Measurements from ENCODE around the gene ACBD6.

DNA sequence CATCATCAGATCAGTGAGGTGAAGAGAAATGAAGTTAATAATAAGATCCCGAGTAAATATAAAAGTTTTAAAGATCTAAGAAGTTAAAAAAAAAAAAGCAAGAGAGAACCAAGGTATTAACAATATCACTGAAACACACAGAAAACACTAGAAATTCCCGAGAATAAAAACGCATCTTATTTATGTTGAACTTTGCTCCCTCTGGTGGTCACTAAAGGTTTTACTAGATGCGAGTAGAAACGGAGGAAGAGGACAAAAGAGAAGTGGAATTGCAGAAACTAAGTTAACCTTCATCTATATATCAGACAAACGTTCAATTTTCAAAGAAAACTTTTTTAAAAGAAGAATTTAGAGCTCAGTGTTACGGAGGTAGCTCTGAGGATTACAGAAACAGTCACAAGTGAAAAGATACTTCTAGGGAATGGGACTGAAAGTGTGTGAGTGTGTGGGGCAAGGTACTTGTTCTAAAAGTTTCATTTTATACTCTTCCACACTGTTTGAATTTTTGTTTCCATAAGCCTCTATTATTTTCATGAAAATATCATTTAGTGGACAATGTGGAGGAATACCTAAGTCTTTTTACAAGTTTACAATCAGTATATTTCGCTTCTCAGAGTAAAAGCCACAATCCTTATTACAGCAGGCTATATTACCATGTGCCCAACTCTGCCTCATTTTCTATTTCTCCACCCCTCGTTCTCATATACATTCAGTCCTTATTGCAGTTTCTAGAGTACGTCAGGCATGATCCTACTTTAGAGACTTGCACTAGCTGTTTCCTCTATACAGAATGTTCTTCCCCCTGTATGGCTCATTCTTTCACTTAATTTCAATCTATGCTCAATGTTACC, 19.7 kb downstream of the ACBD6 start:
- TF ChIP-seq, protein P1, sequence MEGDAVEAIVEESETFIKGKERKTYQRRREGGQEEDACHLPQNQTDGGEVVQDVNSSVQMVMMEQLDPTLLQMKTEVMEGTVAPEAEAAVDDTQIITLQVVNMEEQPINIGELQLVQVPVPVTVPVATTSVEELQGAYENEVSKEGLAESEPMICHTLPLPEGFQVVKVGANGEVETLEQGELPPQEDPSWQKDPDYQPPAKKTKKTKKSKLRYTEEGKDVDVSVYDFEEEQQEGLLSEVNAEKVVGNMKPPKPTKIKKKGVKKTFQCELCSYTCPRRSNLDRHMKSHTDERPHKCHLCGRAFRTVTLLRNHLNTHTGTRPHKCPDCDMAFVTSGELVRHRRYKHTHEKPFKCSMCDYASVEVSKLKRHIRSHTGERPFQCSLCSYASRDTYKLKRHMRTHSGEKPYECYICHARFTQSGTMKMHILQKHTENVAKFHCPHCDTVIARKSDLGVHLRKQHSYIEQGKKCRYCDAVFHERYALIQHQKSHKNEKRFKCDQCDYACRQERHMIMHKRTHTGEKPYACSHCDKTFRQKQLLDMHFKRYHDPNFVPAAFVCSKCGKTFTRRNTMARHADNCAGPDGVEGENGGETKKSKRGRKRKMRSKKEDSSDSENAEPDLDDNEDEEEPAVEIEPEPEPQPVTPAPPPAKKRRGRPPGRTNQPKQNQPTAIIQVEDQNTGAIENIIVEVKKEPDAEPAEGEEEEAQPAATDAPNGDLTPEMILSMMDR (IDR thresholded peaks at IDR 0.05; ENCODE audit: low read depth, low read length, missing input control) = peak; percentile 64
- TF ChIP-seq JUND (IDR thresholded peaks at IDR 0.05) = no peak
- TF ChIP-seq, protein P2, sequence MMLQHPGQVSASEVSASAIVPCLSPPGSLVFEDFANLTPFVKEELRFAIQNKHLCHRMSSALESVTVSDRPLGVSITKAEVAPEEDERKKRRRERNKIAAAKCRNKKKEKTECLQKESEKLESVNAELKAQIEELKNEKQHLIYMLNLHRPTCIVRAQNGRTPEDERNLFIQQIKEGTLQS (IDR thresholded peaks at IDR 0.05) = no peak
- TF ChIP-seq, protein P3, sequence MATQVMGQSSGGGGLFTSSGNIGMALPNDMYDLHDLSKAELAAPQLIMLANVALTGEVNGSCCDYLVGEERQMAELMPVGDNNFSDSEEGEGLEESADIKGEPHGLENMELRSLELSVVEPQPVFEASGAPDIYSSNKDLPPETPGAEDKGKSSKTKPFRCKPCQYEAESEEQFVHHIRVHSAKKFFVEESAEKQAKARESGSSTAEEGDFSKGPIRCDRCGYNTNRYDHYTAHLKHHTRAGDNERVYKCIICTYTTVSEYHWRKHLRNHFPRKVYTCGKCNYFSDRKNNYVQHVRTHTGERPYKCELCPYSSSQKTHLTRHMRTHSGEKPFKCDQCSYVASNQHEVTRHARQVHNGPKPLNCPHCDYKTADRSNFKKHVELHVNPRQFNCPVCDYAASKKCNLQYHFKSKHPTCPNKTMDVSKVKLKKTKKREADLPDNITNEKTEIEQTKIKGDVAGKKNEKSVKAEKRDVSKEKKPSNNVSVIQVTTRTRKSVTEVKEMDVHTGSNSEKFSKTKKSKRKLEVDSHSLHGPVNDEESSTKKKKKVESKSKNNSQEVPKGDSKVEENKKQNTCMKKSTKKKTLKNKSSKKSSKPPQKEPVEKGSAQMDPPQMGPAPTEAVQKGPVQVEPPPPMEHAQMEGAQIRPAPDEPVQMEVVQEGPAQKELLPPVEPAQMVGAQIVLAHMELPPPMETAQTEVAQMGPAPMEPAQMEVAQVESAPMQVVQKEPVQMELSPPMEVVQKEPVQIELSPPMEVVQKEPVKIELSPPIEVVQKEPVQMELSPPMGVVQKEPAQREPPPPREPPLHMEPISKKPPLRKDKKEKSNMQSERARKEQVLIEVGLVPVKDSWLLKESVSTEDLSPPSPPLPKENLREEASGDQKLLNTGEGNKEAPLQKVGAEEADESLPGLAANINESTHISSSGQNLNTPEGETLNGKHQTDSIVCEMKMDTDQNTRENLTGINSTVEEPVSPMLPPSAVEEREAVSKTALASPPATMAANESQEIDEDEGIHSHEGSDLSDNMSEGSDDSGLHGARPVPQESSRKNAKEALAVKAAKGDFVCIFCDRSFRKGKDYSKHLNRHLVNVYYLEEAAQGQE (IDR thresholded peaks at IDR 0.05) = no peak
- TF ChIP-seq GABPA (IDR thresholded peaks at IDR 0.05 in 1 of 2, conservative IDR thresholded peaks at IDR 0.05 in 1 of 2) = no peak
- TF ChIP-seq TAF1 (conservative IDR thresholded peaks at IDR 0.05) = no peak
- TF ChIP-seq, protein P4, sequence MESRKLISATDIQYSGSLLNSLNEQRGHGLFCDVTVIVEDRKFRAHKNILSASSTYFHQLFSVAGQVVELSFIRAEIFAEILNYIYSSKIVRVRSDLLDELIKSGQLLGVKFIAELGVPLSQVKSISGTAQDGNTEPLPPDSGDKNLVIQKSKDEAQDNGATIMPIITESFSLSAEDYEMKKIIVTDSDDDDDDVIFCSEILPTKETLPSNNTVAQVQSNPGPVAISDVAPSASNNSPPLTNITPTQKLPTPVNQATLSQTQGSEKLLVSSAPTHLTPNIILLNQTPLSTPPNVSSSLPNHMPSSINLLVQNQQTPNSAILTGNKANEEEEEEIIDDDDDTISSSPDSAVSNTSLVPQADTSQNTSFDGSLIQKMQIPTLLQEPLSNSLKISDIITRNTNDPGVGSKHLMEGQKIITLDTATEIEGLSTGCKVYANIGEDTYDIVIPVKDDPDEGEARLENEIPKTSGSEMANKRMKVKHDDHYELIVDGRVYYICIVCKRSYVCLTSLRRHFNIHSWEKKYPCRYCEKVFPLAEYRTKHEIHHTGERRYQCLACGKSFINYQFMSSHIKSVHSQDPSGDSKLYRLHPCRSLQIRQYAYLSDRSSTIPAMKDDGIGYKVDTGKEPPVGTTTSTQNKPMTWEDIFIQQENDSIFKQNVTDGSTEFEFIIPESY (IDR thresholded peaks at IDR 0.05) = no peak
- no peak for TF ChIP-seq SP1 (IDR thresholded peaks at IDR 0.05)
- TF ChIP-seq, protein P5, sequence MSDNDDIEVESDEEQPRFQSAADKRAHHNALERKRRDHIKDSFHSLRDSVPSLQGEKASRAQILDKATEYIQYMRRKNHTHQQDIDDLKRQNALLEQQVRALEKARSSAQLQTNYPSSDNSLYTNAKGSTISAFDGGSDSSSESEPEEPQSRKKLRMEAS (IDR thresholded peaks at IDR 0.05) = no peak
- no peak for TF ChIP-seq EGR1 (IDR thresholded peaks at IDR 0.05; ENCODE audit: low read depth in 2 of 2)

Data from liver (tissue), 3 donors.